IMR-90 (cell line): Measurements from ENCODE around the gene DPP6. TPM values are rescaled to one million over a fixed set of nuclear protein-coding genes. Genes with fewer than 3 reads are reported as not detected.

Experiments used
- ATAC-seq: fragments of 200-7000 bp; cut with Tn5 transposase; 2 replicates; pipeline ENCODE4 v1.9.1; 2020; ENCODE audit warnings: low read depth, mild to moderate bottlenecking, moderate library complexity
- BruUV-seq: library from RNA; stranded (reverse); fragments of 400-500 nt; replicated peaks from 2 replicates; lab custom pipeline; 2021; lab: Mats Ljungman, UMichigan
- CTCF ChIA-PET: fragments of 300-600 bp; formaldehyde crosslinking; extraction: SDS; loops from one replicate; lab custom pipeline; 2021; ENCODE audit warnings: antibody characterized with exemption; lab: Yijun Ruan, JAX
- POLR2A ChIA-PET: fragments of 300-600 bp; sonication (Branson Sonifier 250); formaldehyde crosslinking; loops from one replicate; lab custom pipeline; 2022; ENCODE audit warnings: antibody characterized with exemption; ENCODE audit not compliant: unreplicated experiment; lab: Charles Lee
- DNase-seq: peaks from one replicate; pipeline ENCODE4 v3.0.0; 2013
- H2AFZ ChIP-seq: replicated peaks from 2 replicates; pipeline ENCODE3; 2013; ENCODE audit warnings: low read length, mild to moderate bottlenecking; ENCODE audit not compliant: poor library complexity
- H2AK5ac ChIP-seq: 2 replicates; pipeline ENCODE4 v1.6.1; 2013; ENCODE audit warnings: low read depth, low read length, inconsistent platforms
- H2AK9ac ChIP-seq: replicated peaks from 2 replicates; pipeline ENCODE3; 2013; ENCODE audit warnings: mild to moderate bottlenecking, low read depth, low read length, moderate library complexity; ENCODE audit not compliant: poor library complexity
- H2BK120ac ChIP-seq: 2 replicates; pipeline ENCODE4 v1.6.1; 2013; ENCODE audit warnings: low read depth, low read length, inconsistent platforms
- H2BK15ac ChIP-seq: 3 replicates; pipeline ENCODE4 v1.6.1; 2013; ENCODE audit warnings: low read depth, low read length, inconsistent platforms
- H2BK20ac ChIP-seq: 2 replicates; pipeline ENCODE4 v1.6.1; 2013; ENCODE audit warnings: low read depth, mild to moderate bottlenecking, inconsistent platforms, low read length, moderate library complexity
- H2BK5ac ChIP-seq: 2 replicates; pipeline ENCODE4 v1.6.1; 2013; ENCODE audit warnings: mild to moderate bottlenecking, low read depth, low read length, inconsistent platforms; ENCODE audit not compliant: poor library complexity, severe bottlenecking
- H3K14ac ChIP-seq: replicated peaks from 2 replicates; pipeline ENCODE4 v1.6.1; 2013; ENCODE audit warnings: low read depth, low read length, inconsistent platforms
- H3K18ac ChIP-seq: 2 replicates; pipeline ENCODE4 v1.6.1; 2013; ENCODE audit warnings: low read depth, low read length, control low read depth
- H3K23ac ChIP-seq: 2 replicates; pipeline ENCODE4 v1.6.1; 2013; ENCODE audit warnings: low read depth, low read length, inconsistent platforms
- H3K27ac ChIP-seq: 2 replicates; pipeline ENCODE4 v1.5.1; 2013; ENCODE audit warnings: mild to moderate bottlenecking, control low read depth, low read length; ENCODE audit not compliant: insufficient read depth
- H3K27me3 ChIP-seq: 2 replicates; pipeline ENCODE4 v1.6.1; 2013; ENCODE audit warnings: low read length; ENCODE audit not compliant: control insufficient read depth, insufficient read depth
- H3K36me3 ChIP-seq: 2 replicates; pipeline ENCODE4 v1.6.1; 2013; ENCODE audit warnings: low read length, mixed read lengths; ENCODE audit not compliant: control insufficient read depth, insufficient read depth
- H3K4ac ChIP-seq: 2 replicates; pipeline ENCODE4 v1.6.1; 2013; ENCODE audit warnings: low read depth, low read length, inconsistent platforms
- H3K4me1 ChIP-seq: 2 replicates; pipeline ENCODE4 v1.6.1; 2013; ENCODE audit warnings: low read length, mixed read lengths; ENCODE audit not compliant: control insufficient read depth, insufficient read depth
- H3K4me2 ChIP-seq: 2 replicates; pipeline ENCODE4 v1.6.1; 2013; ENCODE audit warnings: low read depth, mild to moderate bottlenecking, control low read depth, low read length, moderate library complexity
- H3K4me3 ChIP-seq: 2 replicates; pipeline ENCODE4 v1.5.1; 2013; ENCODE audit warnings: low read depth, mild to moderate bottlenecking, control low read depth, low read length, moderate library complexity; ENCODE audit not compliant: insufficient read depth
- H3K56ac ChIP-seq: 2 replicates; pipeline ENCODE4 v1.6.1; 2013; ENCODE audit warnings: low read length, inconsistent platforms; ENCODE audit not compliant: insufficient read depth; ENCODE audit errors: extremely low read depth
- H3K79me1 ChIP-seq, 2 experiments: 2 replicates each; pipeline ENCODE4 v1.6.1; 2013; ENCODE audit warnings: low read length in 2 of 2, inconsistent platforms in 1 of 2, low read depth in 1 of 2
- H3K9ac ChIP-seq: 2 replicates; pipeline ENCODE4 v1.6.1; 2013; ENCODE audit warnings: low read depth, low read length, control low read depth
- H3K9me1 ChIP-seq: 2 replicates; pipeline ENCODE4 v1.6.1; 2013; ENCODE audit warnings: low read length, inconsistent platforms; ENCODE audit not compliant: insufficient read depth
- H3K9me3 ChIP-seq: 2 replicates; pipeline ENCODE4 v1.6.1; 2013; ENCODE audit warnings: low read length; ENCODE audit not compliant: control insufficient read depth, insufficient read depth
- H4K20me1 ChIP-seq: 2 replicates; pipeline ENCODE4 v1.6.1; 2013; ENCODE audit warnings: low read length, inconsistent platforms; ENCODE audit not compliant: insufficient read depth
- H4K5ac ChIP-seq: 2 replicates; pipeline ENCODE4 v1.6.1; 2013; ENCODE audit warnings: mild to moderate bottlenecking, low read depth, low read length, control low read depth
- H4K8ac ChIP-seq, 2 experiments: 2 replicates each; pipeline ENCODE4 v1.6.1; 2013; ENCODE audit warnings: low read depth in 2 of 2, low read length in 2 of 2, control low read depth in 1 of 2, inconsistent platforms in 1 of 2
- H4K91ac ChIP-seq: 2 replicates; pipeline ENCODE4 v1.6.1; 2013; ENCODE audit warnings: low read depth, low read length, inconsistent platforms; ENCODE audit not compliant: insufficient read depth
- BHLHE40 ChIP-seq: fragments of 150-350 bp; IDR thresholded peaks from 2 replicates; pipeline ENCODE4 v1.6.1; 2016; ENCODE audit warnings: mild to moderate bottlenecking, low read depth, low read length
- CTCF ChIP-seq: conservative IDR thresholded peaks from 2 replicates; pipeline ENCODE4 v1.5.1; 2012; ENCODE audit warnings: mild to moderate bottlenecking, low read depth, low read length, improper control_type of control experiment
- ELK1 ChIP-seq: fragments of 150-350 bp; IDR thresholded peaks from 2 replicates; pipeline ENCODE4 v1.6.1; 2016; ENCODE audit warnings: low read depth, mild to moderate bottlenecking, low read length, moderate library complexity, borderline replicate concordance
- MAZ ChIP-seq: IDR thresholded peaks from 2 replicates; pipeline ENCODE4 v1.6.1; 2012; ENCODE audit warnings: low read depth, mild to moderate bottlenecking, low read length, improper control_type of control experiment, moderate library complexity, borderline replicate concordance
- MXI1 ChIP-seq: IDR thresholded peaks from 2 replicates; pipeline ENCODE4 v1.6.1; 2012; ENCODE audit warnings: low read depth, mild to moderate bottlenecking, low read length, moderate library complexity, borderline replicate concordance
- NFE2L2 ChIP-seq: fragments of 150-350 bp; IDR thresholded peaks from 2 replicates; pipeline ENCODE4 v1.6.1; 2016; ENCODE audit warnings: low read depth, mild to moderate bottlenecking, low read length
- POLR2A ChIP-seq: IDR thresholded peaks from 2 replicates; pipeline ENCODE4 v1.6.1; 2012; ENCODE audit warnings: mild to moderate bottlenecking, low read depth, low read length
- RCOR1 ChIP-seq: IDR thresholded peaks from 2 replicates; pipeline ENCODE4 v1.6.1; 2012; ENCODE audit warnings: mild to moderate bottlenecking, low read length, improper control_type of control experiment; ENCODE audit not compliant: insufficient replicate concordance
- USF2 ChIP-seq: fragments of 150-350 bp; IDR thresholded peaks from 2 replicates; pipeline ENCODE4 v1.6.1; 2017; ENCODE audit warnings: mild to moderate bottlenecking, antibody characterized with exemption, low read length, low read depth
- WGBS, 2 experiments: methylation state at CpG; one replicate each; pipeline versions ENCODE4 v1.1.5 to v1.1.7; 2013; ENCODE audit warnings: missing lambda C conversion rate in 2 of 2; ENCODE audit not compliant: insufficient read length in 1 of 2; ENCODE audit errors: extremely low coverage in 2 of 2; 5-methylcytosine and 5-hydroxymethylcytosine counted together
- dilution Hi-C: fragments of 300-500 bp; cut with HindIII; formaldehyde crosslinking; loops from one replicate; pipeline ENCODE4 v1.14.3; 2018; ENCODE audit warnings: low sequenced_read_pairs; ENCODE audit not compliant: unreplicated experiment
- in situ Hi-C: fragments of 300-500 bp; cut with MboI; formaldehyde crosslinking; loops from 3 replicates; pipeline ENCODE4 v1.14.3; 2019; ENCODE audit warnings: low sequenced_read_pairs, inconsistent platforms, mixed read lengths
- intact Hi-C: fragments of 100-400 bp; cut with micrococcal nuclease; formaldehyde crosslinking; loops from 2 replicates; pipeline ENCODE4 v1.10.0; 2022
- polyA plus RNA-seq, 3 experiments: library from polyadenylated mRNA; depleted of rRNA; stranded (reverse); fragments of >200 nt; gene quantifications; 2 replicates each; pipeline ENCODE4 v1.2.3, GENCODE V29; 2012; ENCODE audit warnings: low replicate concordance in 1 of 3
- total RNA-seq: library from RNA; depleted of rRNA; stranded (reverse); fragments of >200 nt; gene quantifications from 2 replicates; pipeline ENCODE4 v1.2.3, GENCODE V29; 2012

DPP6 gene
- total and polyA plus RNA-seq, 2 of the 4 experiments (the other 2 are of a cell fraction): not detected

DNA sequence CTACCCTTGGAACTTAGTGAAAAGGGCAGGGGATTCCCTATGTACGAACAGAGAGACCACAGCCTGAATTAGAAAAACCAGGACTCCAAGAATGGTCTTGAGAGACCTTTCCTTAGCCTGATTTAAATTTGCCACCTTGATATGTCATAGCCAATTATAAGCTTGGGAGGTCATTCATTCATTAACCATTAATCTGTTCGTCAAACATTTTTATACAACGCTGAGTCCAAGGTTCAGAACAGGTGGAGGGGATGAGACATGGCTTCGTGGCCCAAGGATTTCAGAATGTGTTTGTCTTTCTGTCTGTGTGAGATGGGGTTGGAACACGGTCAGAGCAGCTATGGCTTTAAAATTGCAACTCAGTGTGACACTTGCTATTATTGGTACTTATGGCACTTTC, 792.8 kb downstream of the DPP6 start:
- H3K56ac ChIP-seq: no peak overlapping the region
- ATAC-seq: no peak
- H3K27ac ChIP-seq: no peak overlapping the region
- H2AK9ac ChIP-seq: no peak overlapping the region
- CTCF ChIA-PET: no interaction called here
- H3K4me1 ChIP-seq: no peaks in the 10 kb centered on the region
- POLR2A ChIA-PET: no interaction called here
- H3K18ac ChIP-seq: no peak overlapping the region
- dilution Hi-C loops: no loop called here
- in situ Hi-C loops: no loop called here
- DNase-seq: no peak
- H4K20me1 ChIP-seq: no peaks in the 10 kb centered on the region
- no peaks in the 10 kb centered on the region for H3K27me3 ChIP-seq
- no peaks in the 10 kb centered on the region for H3K9me1 ChIP-seq
- no peak overlapping the region for H4K91ac ChIP-seq
- no peak overlapping the region for H2BK5ac ChIP-seq
- WGBS, 2 experiments: 33% methylated on average over 1 of the region's 5 CpGs; no CpG with 5 or more reads in 1 of the 2 experiments
- H3K23ac ChIP-seq: no peak overlapping the region
- H3K9ac ChIP-seq: no peak overlapping the region
- no peak overlapping the region for H3K14ac ChIP-seq
- no peak overlapping the region for H3K4me2 ChIP-seq
- no peak overlapping the region for H4K8ac ChIP-seq
- H3K4ac ChIP-seq: no peak overlapping the region
- H2BK120ac ChIP-seq: no peak overlapping the region
- H2BK20ac ChIP-seq: no peak overlapping the region
- H2BK15ac ChIP-seq: no peak overlapping the region
- H3K36me3 ChIP-seq: no peaks in the 10 kb centered on the region
- H3K4me3 ChIP-seq: no peak overlapping the region
- no peak overlapping the region for H2AFZ ChIP-seq
- intact Hi-C loops: no loop called here
- peaks cover 15% of the 10 kb centered on the region for H3K9me3 ChIP-seq
- TF ChIP-seq ELK1: no peak
- TF ChIP-seq BHLHE40: no peak
- no peak for TF ChIP-seq RCOR1
- no peak for TF ChIP-seq POLR2A
- TF ChIP-seq USF2: no peak
- TF ChIP-seq CTCF: no peak
- TF ChIP-seq MXI1: no peak
- no peak for TF ChIP-seq MAZ
- no peak for TF ChIP-seq NFE2L2
- BruUV-seq: no TSS peak
- no peak overlapping the region for H2AK5ac ChIP-seq
- no peaks in the 10 kb centered on the region for H3K79me1 ChIP-seq
- no peak overlapping the region for H4K5ac ChIP-seq
